GM13977 (cell line): Measurements from ENCODE around the gene MME.

ENCODE experiments used
- DNase-seq: peaks from one replicate; pipeline ENCODE4 v3.0.0; 2012; ENCODE audit warnings: low spot score
- CTCF ChIP-seq: IDR thresholded peaks from 2 replicates; pipeline ENCODE4 v1.5.1; 2012; ENCODE audit warnings: mild to moderate bottlenecking, control low read depth; ENCODE audit not compliant: insufficient read depth; ENCODE audit errors: extremely low read depth, missing control alignments
- in situ Hi-C: fragments of 300-500 bp; cut with MboI; formaldehyde crosslinking; loops from one replicate; pipeline ENCODE4 v1.12.0; 2022; ENCODE audit warnings: low sequenced_read_pairs, low pct_unique_long_range_greater_than_20kb, mixed read lengths, inconsistent platforms; ENCODE audit not compliant: unreplicated experiment

MME gene

DNA sequence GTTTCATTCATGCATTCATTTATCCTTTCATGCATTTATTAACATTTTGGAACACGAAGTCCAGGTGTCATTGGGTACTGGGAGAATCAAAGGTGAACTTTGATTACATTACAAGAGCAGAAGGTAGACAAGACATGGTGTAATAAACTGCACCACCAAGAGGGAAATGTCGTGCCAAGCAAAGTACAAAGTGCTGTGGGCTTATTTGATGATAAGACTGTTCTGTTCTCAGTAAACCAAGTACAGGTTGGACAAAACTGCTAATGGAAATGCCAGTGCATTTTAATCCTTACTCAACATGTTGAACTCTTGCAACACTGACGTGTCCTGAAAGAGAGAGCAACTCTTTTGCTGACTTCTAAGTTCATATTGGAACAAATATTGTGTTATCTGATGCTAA is 69.4 kb downstream of the MME start:
- TF ChIP-seq CTCF = no peak
- in situ Hi-C loops = no loop called here
- DNase-seq = no peak

- in situ Hi-C loops = no loop called here
- no peak for DNase-seq
- TF ChIP-seq CTCF = no peak
Observed at GRCh38 chr3:155153242-155154186, 73.4 kb downstream of the MME start.

- TF ChIP-seq CTCF = no peak
- in situ Hi-C loops = no loop called here
- DNase-seq = no peak
Observed at GRCh38 chr3:155154255-155154654, 74.1 kb downstream of the MME start.

DNA sequence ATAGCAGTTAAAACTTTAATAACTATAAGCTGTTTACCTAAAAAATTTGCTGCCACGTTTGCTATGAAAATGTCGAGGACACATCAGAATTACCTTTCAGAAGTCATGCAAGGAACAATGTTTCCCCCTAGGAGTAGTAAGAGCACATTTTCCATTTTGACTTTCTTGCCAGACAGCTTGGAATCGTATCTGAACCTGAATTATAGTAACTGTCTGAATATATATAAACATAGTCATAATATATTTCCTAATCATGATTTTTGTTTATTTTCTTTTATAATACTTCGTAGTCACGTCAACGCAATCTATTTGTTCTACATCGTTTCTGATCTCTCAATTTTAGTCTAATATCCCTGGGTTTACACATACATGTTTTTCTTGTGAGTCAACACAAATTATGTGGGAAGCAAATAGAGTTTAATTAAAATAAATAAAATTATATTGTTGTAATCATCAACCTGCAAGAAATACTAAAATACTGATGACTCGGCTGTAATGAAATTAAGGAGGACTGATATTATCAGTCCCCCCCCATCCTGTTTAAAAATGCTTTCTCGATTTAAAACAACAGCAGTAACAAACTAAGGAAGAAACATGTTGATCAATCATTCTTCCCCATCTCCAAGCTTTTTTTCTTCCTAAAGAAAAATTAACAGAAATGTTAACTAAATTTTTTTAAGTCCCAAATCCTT is 78.4 kb downstream of the MME start:
- DNase-seq = no peak
- in situ Hi-C loops = no loop called here
- no peak for TF ChIP-seq CTCF

DNA sequence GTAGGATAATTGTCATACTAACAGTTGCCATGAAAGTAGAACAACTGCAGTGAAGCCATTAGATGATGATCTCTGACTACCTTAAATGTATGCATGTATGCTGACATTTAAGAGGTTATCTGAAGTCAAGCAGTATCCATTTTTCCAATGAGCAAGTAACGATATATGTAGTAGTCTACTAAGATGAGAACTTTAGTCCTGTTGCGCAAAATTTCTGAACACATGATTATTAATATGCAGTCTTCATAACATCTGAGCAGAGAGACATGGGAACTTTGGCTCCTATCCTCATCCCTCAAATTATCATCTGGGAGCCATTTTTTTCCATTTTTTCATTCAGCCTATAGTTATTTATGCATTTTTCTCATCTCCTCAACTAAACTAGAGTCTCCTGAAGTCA is 79.2 kb downstream of the MME start:
- no peak for DNase-seq
- TF ChIP-seq CTCF = no peak
- in situ Hi-C loops = no loop called here

DNA sequence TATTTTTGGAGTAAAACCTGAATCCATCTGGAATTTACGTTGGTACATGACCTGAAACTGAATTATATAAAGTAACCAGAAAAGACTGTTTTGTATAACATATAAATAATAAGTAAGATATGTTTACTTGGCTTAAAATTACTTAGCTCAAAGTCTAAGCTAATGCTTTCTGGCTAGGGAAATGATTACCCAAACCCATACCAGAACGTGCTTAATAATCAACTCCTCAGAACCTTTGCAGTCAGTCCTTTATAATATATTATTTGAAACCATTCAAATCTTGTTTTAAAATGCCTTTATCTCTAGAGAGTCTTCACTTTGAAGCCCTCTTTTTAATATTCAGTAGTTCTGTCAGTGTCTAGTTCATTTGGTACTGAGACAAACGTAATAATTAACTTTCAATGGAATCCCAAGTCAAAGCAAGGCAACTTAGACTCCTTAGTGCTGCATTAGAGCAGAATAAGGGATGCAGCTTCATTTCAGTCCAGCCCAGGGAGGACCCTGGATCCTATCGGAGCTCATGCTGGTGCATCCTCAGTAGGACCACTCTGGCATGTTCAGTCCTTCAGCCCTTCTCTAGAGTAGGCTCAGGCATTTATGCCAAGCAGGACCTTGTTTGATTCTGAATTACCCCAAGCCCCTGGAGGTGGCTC is 81.6 kb downstream of the MME start:
- no peak for TF ChIP-seq CTCF
- DNase-seq = no peak
- in situ Hi-C loops = no loop called here
